HG03378 (cell line): ENCODE results near the gene COL4A1.

Experiments
- ATAC-seq: cut with Tn5 transposase; IDR thresholded peaks from one replicate; pipeline ENCODE4 v1.9.1; 2021; ENCODE audit warnings: mild to moderate bottlenecking, moderate library complexity; ENCODE audit not compliant: unreplicated experiment

COL4A1 gene

GRCh38 chr13:110263404-110263803, 43.6 kb downstream of the COL4A1 start:
- ATAC-seq = no peak

DNA sequence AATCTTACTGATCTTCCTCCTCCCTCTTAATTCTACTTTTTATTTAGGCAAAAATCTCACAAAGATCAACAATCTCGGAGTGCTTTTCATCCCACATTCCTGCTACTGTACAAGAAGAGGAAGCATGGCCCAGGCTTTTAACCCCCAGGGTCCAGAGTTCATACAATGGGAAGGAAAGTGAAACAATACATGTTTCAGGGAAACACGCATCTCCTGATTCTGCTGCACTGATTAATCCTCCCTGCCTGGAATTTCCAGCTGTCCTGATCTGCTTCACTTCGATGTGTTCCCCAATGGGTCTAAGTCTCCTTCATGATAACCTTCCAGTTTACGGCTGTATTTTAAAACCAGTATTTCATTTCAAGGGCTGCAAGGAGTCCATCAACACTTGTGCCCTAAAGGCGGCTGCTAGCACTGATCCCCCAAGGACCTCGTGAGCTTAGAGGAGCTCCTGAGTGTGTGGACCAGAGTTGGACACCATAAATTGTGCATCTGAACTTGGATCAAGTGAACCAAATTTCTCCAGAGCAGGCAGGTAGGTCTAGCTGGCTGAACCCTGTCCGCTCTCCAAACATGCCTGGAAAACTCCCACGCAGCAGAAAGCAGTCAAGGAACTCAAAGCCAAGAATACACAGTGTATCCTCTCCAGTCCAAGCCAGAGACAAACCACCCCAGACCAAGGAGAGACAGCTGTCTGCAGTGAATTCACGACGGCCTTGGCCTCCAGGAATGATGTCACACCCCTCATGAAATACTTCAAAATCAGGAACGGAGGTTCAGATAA, 44.3 kb downstream of the COL4A1 start:
- ATAC-seq = no peak

DNA sequence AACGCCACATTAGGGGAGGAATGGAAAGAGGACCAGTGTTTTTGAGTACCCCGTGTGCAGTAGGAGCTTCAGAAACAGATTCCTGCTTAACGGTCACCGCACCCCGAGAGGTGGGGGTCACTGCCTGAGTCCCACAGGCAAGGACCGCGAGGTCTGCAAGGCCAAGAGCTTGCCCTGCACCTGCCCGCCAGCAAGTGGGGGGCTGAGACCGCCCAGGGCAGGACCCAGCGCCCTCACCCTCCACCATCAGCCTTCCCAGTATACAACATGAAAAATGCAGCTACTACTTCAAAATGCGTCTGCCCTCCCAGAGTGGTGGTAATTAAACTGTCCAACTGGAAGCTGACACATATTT, 44.9 kb downstream of the COL4A1 start:
- no peak for ATAC-seq

DNA sequence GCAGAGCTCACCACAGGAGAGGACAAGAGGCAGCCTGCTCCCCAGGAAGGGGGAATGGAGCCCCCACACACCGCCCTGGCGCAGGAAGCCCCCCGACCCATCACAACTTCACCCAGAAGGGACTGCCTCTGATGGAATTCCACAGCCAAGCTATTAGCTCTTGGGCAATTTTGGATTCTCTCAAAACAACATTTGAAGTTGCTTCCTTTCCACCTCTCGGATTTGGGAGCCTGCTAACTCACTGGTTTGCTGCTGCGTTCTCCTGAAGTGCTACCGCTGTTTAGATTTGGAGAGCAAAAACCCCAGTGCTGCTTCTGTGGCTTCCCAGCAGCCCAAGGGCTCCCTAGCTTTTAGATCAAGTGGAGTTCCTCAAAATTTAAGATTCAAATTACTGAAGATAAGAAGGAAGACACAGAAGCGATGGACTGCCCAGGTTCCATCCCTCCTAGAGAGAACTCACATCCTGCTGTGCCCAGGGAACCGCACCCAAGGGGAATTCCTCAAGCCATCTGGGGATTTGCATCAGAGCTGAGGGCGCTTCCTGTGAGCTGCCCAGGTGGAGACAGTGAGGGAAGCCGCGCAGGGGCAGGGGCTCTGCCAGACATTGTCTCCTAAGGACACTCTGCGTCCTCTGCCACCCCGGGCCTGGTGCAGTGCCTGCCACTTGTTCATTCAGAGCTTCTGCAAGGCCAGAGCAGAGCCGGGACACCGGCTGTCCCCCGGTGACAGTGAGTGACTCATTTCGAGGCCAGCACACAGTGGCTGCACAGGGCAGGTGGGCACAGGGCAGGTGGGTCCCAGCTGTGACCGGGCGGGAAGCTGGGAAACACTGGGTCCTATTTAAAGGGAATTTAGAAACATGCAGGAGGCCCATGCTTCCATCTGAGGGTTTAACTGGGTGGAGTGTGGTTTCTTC, 45.5 kb downstream of the COL4A1 start:
- no peak for ATAC-seq

GRCh38 chr13:110259651-110260050, 47.3 kb downstream of the COL4A1 start:
- no peak for ATAC-seq

DNA sequence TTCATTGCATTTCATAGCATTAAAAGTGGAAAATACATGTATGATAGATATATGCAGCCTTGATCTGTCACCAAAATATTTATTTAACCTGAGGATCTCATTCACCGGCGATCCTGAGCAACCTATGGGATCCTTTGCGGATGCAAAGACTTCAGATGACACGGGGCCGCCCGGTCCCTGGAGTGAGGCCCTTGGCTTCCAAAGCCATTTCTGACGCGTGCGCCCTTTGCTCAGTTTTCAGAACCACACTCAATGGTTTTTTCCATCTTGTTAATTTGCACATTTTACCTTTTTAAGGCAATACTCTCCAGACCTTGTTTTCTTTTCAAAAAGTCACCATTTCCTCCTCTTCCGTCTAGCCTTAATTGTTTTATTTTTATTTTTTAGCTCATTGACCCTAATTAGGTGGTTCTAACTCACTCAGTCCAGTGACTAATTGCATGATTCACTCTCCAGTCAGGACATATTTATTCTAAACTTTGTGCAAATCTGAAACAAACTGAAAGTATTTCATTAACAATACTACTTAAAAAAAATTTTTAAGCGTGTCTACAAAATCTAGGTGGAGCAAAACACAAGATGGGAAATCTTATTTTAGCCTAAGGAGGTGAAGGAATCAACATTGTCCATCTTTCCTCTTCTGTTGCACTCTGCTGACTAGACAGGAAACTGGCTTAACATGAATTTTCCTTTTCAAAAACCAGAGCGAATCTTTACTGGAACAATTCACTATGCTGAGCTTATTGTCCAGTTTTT, 47.9 kb downstream of the COL4A1 start:
- no peak for ATAC-seq

- no peak for ATAC-seq
Observed at GRCh38 chr13:110257408-110257807, 49.5 kb downstream of the COL4A1 start.

DNA sequence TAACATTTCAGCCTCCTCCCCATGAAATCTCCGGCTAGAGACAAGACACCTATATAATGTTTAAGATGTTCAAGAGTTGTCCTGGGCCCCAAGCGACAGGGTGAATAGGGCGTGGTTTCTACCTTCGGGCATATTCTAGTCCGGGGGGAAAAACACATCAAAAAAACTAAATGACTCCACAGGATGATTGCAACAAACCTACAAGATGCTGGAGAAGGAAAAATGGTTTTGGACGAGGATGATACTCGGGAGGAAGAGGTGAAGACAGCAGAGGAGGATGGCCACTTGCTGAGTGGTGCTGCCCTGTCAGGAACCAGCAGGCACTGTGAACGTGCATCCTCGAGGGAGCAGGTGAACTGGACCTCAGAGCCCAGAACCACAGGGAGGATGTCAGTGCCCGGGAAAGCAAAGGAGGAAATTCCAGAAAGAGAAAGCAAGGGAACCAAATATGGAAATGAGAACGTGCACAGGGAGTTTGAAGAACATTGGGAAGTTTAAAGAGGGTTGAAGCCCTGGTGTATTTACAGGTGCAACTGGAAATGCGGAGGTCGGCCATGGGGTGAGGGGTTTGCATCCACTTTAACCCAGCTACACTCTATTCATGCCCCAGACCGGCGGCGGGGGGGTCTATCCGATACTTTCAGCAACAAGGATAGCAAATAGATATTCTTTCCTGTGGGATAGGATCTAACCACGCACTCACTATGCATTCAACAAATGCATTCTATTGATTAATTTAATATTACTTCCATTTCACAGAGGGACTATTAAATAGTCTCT, 50.6 kb downstream of the COL4A1 start:
- ATAC-seq = no peak

DNA sequence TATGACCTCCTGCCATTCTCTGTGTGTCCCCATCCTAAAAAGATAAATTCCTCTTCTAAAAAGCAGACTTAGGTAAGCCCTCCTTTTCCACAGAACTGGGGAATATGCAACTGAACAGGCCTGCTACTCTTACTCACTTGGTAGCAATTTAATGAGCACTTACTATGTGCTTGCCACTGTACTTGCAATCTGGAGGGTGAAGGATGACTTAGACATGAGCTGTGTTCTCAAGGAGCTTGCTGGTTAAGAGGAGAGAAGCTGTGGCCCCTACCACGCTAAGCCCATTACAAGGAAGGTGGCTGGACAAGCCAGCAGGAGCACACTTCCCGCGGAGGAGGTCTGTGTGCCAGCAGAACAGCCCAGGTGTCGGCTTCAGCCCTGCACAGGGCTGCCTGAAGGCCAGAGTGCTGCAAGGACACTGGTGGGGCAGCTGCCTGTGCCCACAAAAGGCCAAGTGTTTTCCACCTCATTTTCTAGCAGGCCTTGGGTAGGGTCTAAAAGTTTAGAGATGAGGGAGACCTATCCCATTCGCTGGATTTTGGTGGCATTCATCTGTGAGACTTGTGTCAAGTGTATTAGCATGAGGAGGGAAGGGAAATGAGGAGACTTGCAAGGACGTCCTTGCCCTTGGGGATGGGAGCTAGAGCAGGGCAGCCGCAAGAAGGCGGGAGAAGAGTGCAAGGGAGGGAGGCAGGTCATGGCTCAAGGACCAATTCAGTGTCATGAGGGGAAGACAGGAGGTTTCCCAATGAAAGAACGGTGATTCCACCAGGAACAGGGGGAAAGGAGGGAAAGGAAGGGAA, 52.0 kb downstream of the COL4A1 start:
- no peak for ATAC-seq

GRCh38 chr13:110254151-110254679, 52.7 kb downstream of the COL4A1 start:
- no peak for ATAC-seq

- no peak for ATAC-seq
Observed at GRCh38 chr13:110251193-110251819, 55.7 kb downstream of the COL4A1 start.

GRCh38 chr13:110250258-110250891, 56.6 kb downstream of the COL4A1 start:
- no peak for ATAC-seq

DNA sequence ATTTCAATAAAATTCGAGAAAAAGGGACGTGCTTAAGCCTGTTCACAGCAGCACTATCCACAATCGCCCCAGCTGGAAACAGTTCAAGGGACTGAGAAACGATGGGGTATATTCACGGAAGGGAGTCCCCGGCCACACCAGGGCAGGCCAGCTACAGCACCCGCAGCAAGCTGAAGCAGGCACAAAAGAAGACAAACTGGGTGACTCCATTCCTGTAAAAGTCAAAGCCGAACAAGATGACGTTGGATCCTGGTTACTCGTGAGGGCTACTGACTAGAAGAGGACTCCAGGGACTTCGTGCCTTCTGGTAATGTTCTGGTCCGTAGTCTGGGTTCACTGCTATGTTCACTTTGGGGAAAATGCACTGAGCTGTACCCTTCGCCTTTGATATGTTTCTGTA, 57.6 kb downstream of the COL4A1 start:
- ATAC-seq = no peak

DNA sequence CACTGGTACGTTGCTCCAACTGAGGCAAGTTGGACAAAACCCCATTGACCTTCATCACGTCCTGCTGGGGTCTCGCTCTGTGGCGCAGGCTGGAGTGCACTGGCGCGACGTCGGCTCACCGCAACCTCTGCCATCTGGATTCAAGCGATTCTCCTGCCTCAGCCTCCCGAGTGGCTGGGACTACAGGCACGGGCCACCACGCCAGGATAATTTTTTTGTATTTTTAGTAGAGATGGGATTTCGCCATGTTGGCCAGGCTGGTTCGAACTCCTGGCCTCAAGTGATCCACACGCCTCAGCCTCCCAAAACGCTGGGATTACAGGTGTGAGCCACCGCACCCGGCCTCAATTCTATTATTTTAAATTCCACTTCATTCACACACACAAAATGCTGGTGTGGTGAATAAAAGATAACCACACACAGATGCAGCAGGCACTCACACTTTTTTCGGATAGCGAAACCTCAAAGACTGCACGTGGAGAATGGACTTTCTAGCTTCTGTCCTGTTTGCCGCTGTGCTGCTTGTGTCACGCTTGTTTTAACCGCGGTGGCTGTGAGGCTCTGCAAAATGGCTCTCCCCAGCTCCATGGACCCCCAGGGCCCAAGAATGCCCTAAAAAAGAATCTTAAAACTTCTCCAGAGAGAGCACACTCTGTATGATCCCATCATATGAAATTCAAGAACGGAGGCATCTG, 58.4 kb downstream of the COL4A1 start:
- no peak for ATAC-seq

DNA sequence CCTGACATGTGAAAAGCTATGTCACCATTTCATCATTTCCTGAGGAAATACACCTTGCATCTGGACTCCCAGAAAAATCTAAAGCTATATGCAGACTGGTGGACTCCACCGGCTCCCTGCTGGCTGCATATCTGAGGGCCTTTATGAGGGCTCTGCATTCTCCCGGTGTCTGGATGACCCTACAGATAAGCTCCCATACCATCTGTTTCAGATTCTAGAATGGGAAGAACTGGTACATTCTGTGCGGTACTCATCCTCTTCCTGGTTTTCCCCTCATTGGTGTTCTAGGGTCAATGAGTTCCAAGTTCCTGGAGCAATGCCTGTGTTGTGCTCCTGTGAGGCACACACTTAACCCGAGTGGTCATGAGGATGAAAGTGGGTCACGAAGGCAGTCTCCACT, 60.4 kb downstream of the COL4A1 start:
- no peak for ATAC-seq

DNA sequence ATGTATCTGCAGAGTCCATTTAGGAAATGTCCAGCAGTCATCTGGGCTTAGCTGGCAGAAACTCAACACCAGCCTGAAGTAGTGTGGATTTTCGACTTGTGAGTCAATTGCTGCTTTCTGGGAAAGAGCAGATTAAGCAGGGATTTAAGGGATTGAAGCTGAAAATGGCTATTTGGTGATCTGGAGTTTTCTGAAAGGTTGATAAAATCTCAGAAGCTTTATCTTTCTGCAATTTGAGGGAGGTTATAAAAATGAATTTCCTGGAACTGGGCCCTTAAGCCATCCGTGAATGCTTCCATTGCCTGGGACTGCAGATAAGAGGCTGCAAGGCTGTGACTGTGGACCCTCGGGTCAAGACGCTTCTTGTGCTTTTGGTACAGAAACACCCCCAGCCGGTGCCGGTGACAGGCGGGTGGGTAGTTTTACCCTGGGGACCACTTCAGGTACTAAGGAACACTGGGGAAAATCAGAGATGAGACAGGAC, 61.5 kb downstream of the COL4A1 start:
- ATAC-seq = no peak

GRCh38 chr13:110244976-110245375, 62.0 kb downstream of the COL4A1 start:
- ATAC-seq = no peak
